GM23248 (cell line): ENCODE results near the gene NAV2. TPM values are rescaled to one million over a fixed set of nuclear protein-coding genes. Genes with fewer than 3 reads are reported as not detected.

ENCODE experiments used
- DNase-seq: peaks from one replicate; pipeline ENCODE4 v3.0.0-alpha.2; 2015
- H2AFZ ChIP-seq: fragments of 200-600 bp; sonication (generic); 2 replicates; pipeline ENCODE4 v1.6.1; 2016; ENCODE audit warnings: antibody characterized with exemption
- H3F3A ChIP-seq: fragments of 200-600 bp; sonication (generic); 2 replicates; pipeline ENCODE4 v1.6.1; 2016; ENCODE audit warnings: mild to moderate bottlenecking, antibody characterized with exemption, mixed run types; ENCODE audit not compliant: insufficient read depth
- H3K27ac ChIP-seq: fragments of 200-600 bp; sonication (generic); 2 replicates; pipeline ENCODE4 v1.5.1; 2016; ENCODE audit warnings: mild to moderate bottlenecking
- H3K27me3 ChIP-seq: fragments of 200-600 bp; sonication (generic); replicated peaks from 2 replicates; pipeline ENCODE4 v1.6.1; 2016; ENCODE audit warnings: mild to moderate bottlenecking; ENCODE audit not compliant: insufficient read depth
- H3K36me3 ChIP-seq: fragments of 200-600 bp; sonication (generic); 2 replicates; pipeline ENCODE4 v1.6.1; 2016; ENCODE audit warnings: low read depth, mild to moderate bottlenecking
- H3K4me1 ChIP-seq: fragments of 200-600 bp; sonication (generic); 2 replicates; pipeline ENCODE4 v1.6.1; 2016; ENCODE audit warnings: mild to moderate bottlenecking; ENCODE audit not compliant: insufficient read depth
- H3K4me2 ChIP-seq: fragments of 200-600 bp; sonication (generic); one replicate; pipeline ENCODE4 v1.6.1; 2016; ENCODE audit warnings: mild to moderate bottlenecking; ENCODE audit not compliant: unreplicated experiment
- H3K4me3 ChIP-seq: fragments of 200-600 bp; sonication (generic); 2 replicates; pipeline ENCODE4 v1.5.1; 2016; ENCODE audit warnings: mild to moderate bottlenecking
- H3K79me2 ChIP-seq: fragments of 200-600 bp; sonication (generic); 2 replicates; pipeline ENCODE4 v1.6.1; 2016; ENCODE audit warnings: mild to moderate bottlenecking; ENCODE audit not compliant: insufficient read depth
- H3K9ac ChIP-seq: fragments of 200-600 bp; sonication (generic); 2 replicates; pipeline ENCODE4 v1.6.1; 2016; ENCODE audit warnings: mild to moderate bottlenecking
- H3K9me2 ChIP-seq: fragments of 200-600 bp; sonication (generic); 2 replicates; pipeline ENCODE4 v1.6.1; 2016; ENCODE audit warnings: mixed run types, mild to moderate bottlenecking, moderate library complexity; ENCODE audit not compliant: insufficient read depth
- H3K9me3 ChIP-seq: fragments of 200-600 bp; sonication (generic); one replicate; pipeline ENCODE4 v1.6.1; 2017; ENCODE audit warnings: low read depth
- H4K20me1 ChIP-seq: fragments of 200-600 bp; sonication (generic); 2 replicates; pipeline ENCODE4 v1.6.0; 2016; ENCODE audit not compliant: insufficient read depth
- EZH2 ChIP-seq: fragments of 200-600 bp; sonication (generic); IDR thresholded peaks from 2 replicates; pipeline ENCODE4 v1.6.1; 2018; ENCODE audit warnings: antibody characterized with exemption, mild to moderate bottlenecking; ENCODE audit not compliant: insufficient read depth, poor library complexity, severe bottlenecking
- EZH2phosphoT487 ChIP-seq: fragments of 200-600 bp; sonication (generic); IDR thresholded peaks from 2 replicates; pipeline ENCODE4 v1.6.1; 2018; ENCODE audit warnings: antibody characterized with exemption, moderate library complexity, mild to moderate bottlenecking, low read depth; ENCODE audit not compliant: insufficient read depth
- WGBS, 2 experiments: methylation state at CpG; one replicate each; pipeline ENCODE4 v1.1.6; 2015 to 2017; ENCODE audit warnings: low lambda C conversion rate in 2 of 2, low coverage in 1 of 2; ENCODE audit errors: missing lambda C conversion rate in 2 of 2; 5-methylcytosine and 5-hydroxymethylcytosine counted together
- in situ Hi-C: fragments of 300-500 bp; cut with MboI; formaldehyde crosslinking; loops from 2 replicates; pipeline ENCODE4 v1.15.0; 2020
- polyA plus RNA-seq: library from polyadenylated mRNA; unstranded; fragments of >200 nt; fragmentation: Nextera tagmentation; extraction: Ambion mirVana; gene quantifications from 2 replicates; pipeline ENCODE4 v1.2.1, GENCODE V29; 2016
- total RNA-seq: library from RNA; depleted of rRNA; stranded (reverse); fragments of >200 nt; shearing (Covaris generic); gene quantifications from 2 replicates; pipeline ENCODE4 v1.2.3, GENCODE V29; 2014

NAV2 gene
- total and polyA plus RNA-seq, 2 experiments from 2014 or later, result 5.7 to 11.9 TPM

DNA sequence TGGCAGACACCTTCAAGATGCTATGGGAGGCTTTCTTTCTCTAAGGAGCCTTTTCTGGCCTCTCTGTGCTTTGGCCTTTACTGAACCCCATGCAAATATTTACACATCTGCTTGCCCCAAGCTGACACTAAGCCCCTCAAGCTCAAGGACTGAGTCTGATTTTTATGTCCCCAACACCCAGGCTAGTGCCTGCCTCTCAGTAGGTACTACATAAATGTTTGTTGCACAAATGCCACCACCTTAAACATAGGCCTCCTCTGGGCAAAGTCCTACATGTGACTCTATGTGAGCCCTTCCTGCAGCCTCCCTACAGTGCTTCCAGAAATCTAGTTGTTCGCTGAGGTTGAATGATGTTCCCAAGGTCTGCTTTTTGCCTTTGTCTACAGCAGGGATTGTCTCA lies 260.0 kb downstream of the NAV2 start:
- no peaks in the 10 kb centered on the region for H4K20me1 ChIP-seq
- no peak for TF ChIP-seq EZH2
- no peak for TF ChIP-seq EZH2phosphoT487
- WGBS, 2 experiments, result 97 to 100% methylated on average over 1 of the region's 1 CpG
- H3K27me3 ChIP-seq, result no peaks in the 10 kb centered on the region
- H2AFZ ChIP-seq, result no peak overlapping the region
- no peak overlapping the region for H3K27ac ChIP-seq
- DNase-seq, result no peak
- 0 out of 2 replicates have a peak, but pooled peaks cover 6% of the 10 kb centered on the region for H3K36me3 ChIP-seq
- no peak overlapping the region for H3K4me3 ChIP-seq
- no peaks in the 10 kb centered on the region for H3K9me2 ChIP-seq
- no peak overlapping the region for H3K4me2 ChIP-seq
- H3K9ac ChIP-seq, result no peak overlapping the region
- in situ Hi-C loops, result no loop called here
- 0 out of 2 replicates have a peak, but pooled peaks cover 3% of the 10 kb centered on the region for H3F3A ChIP-seq
- H3K9me3 ChIP-seq, result no peaks in the 10 kb centered on the region
- H3K4me1 ChIP-seq, result no peaks in the 10 kb centered on the region
- peaks cover 88% of the 10 kb centered on the region for H3K79me2 ChIP-seq

- no peak overlapping the region for H2AFZ ChIP-seq
- H3K4me1 ChIP-seq, result 0 out of 2 replicates have a peak, but pooled peaks cover under 1% of the 10 kb centered on the region
- H3F3A ChIP-seq, result peaks cover 7% of the 10 kb centered on the region
- in situ Hi-C loops, result no loop called here
- H3K27ac ChIP-seq, result no peak overlapping the region
- peaks cover 88% of the 10 kb centered on the region for H3K79me2 ChIP-seq
- H3K4me3 ChIP-seq, result no peak overlapping the region
- no peaks in the 10 kb centered on the region for H3K27me3 ChIP-seq
- TF ChIP-seq EZH2, result no peak
- no peak for TF ChIP-seq EZH2phosphoT487
- H3K36me3 ChIP-seq, result 0 out of 2 replicates have a peak, but pooled peaks cover 6% of the 10 kb centered on the region
- no peak overlapping the region for H3K9ac ChIP-seq
- WGBS, 2 experiments, result 99% methylated on average over 5 of the region's 5 CpGs
- no peaks in the 10 kb centered on the region for H3K9me2 ChIP-seq
- H4K20me1 ChIP-seq, result no peaks in the 10 kb centered on the region
- no peaks in the 10 kb centered on the region for H3K9me3 ChIP-seq
- H3K4me2 ChIP-seq, result no peak overlapping the region
- DNase-seq, result no peak
Observed at GRCh38 chr11:19973136-19973635, 260.5 kb downstream of the NAV2 start.

DNA sequence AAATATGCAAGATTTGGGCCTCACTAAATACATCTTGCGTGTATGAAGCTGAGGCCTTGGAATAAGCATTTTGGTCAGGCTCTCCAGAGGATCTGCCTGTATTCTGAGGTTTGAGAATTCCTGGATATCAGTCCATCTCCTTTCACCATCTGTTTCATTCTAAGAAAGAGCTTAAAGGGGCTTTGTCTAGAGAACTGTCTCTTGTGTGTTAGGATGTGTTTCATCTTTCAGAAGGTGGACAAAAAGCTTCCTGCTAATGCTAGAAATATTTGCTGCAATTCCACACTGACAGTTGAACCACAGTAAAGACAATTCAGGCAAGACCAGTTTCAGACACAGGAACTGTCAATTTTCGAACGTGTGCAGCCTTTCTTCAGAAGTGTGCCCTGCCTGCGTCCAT lies 262.2 kb downstream of the NAV2 start:
- Histone ChIP-seq H2AFZ (no peak overlapping the region), H3K4me2 (no peak overlapping the region), H3K27ac (no peak overlapping the region), H3K27me3 (no peaks in the 10 kb centered on the region), H3K4me3 (no peak overlapping the region), H3K4me1 (peaks cover 17% of the 10 kb centered on the region), H3K79me2 (peaks cover 81% of the 10 kb centered on the region), H3K9ac (no peak overlapping the region), H3K9me3 (no peaks in the 10 kb centered on the region), H3F3A (peaks cover 24% of the 10 kb centered on the region), H4K20me1 (no peaks in the 10 kb centered on the region), H3K9me2 (no peaks in the 10 kb centered on the region), H3K36me3 (0 out of 2 replicates have a peak, but pooled peaks cover 6% of the 10 kb centered on the region)
- 93% methylated on average over 4 of the region's 4 CpGs for WGBS, 2 experiments
- no peak for TF ChIP-seq EZH2phosphoT487
- TF ChIP-seq EZH2, result no peak
- DNase-seq, result no peak
- in situ Hi-C loops, result no loop called here

- WGBS, 2 experiments, result 87 to 89% methylated on average over 7 of the region's 7 CpGs
Observed at GRCh38 chr11:19975414-19975990, 262.9 kb downstream of the NAV2 start.

More at GRCh38 chr11:19975414-19975990, 262.9 kb downstream of the NAV2 start:
- Histone ChIP-seq H4K20me1 (no peaks in the 10 kb centered on the region), H3K4me1 (peaks cover 20% of the 10 kb centered on the region), H3K9me3 (no peaks in the 10 kb centered on the region), H3F3A (peaks cover 30% of the 10 kb centered on the region), H3K4me2 (no peak overlapping the region), H3K4me3 (no peak overlapping the region), H3K79me2 (peaks cover 81% of the 10 kb centered on the region), H3K9me2 (no peaks in the 10 kb centered on the region), H3K36me3 (0 out of 2 replicates have a peak, but pooled peaks cover 6% of the 10 kb centered on the region), H3K9ac (no peak overlapping the region), H3K27me3 (no peaks in the 10 kb centered on the region), H2AFZ (no peak overlapping the region), H3K27ac (no peak overlapping the region)
- in situ Hi-C loops, result no loop called here
- TF ChIP-seq EZH2phosphoT487, result no peak
- DNase-seq, result no peak
